ENCODE data around the gene ZBTB17.

- TF ChIP-seq, protein P1, sequence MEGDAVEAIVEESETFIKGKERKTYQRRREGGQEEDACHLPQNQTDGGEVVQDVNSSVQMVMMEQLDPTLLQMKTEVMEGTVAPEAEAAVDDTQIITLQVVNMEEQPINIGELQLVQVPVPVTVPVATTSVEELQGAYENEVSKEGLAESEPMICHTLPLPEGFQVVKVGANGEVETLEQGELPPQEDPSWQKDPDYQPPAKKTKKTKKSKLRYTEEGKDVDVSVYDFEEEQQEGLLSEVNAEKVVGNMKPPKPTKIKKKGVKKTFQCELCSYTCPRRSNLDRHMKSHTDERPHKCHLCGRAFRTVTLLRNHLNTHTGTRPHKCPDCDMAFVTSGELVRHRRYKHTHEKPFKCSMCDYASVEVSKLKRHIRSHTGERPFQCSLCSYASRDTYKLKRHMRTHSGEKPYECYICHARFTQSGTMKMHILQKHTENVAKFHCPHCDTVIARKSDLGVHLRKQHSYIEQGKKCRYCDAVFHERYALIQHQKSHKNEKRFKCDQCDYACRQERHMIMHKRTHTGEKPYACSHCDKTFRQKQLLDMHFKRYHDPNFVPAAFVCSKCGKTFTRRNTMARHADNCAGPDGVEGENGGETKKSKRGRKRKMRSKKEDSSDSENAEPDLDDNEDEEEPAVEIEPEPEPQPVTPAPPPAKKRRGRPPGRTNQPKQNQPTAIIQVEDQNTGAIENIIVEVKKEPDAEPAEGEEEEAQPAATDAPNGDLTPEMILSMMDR (conservative IDR thresholded peaks at IDR 0.05; ENCODE audit: low read depth, low read length), result no peak
- TF ChIP-seq EZH2 (IDR thresholded peaks at IDR 0.05; ENCODE audit: borderline replicate concordance, low read depth, low read length, poor library complexity, severe bottlenecking), result no peak
Observed at GRCh38 chr1:15966081-15966955, 9.6 kb downstream of the ZBTB17 start.

Data from A673 (cell line).